Measurements from ENCODE around the gene COMMD4. TPM values are rescaled to one million over a fixed set of nuclear protein-coding genes. Genes with fewer than 3 reads are reported as not detected.
"Not testable (repeated sequence)": the region's sequence is repeated elsewhere in the genome, so short reads cannot be mapped to it uniquely, and the experiment has no call there.

The COMMD4 gene

GRCh38 chr15:75380773-75381172 is 44.9 kb downstream of the COMMD4 start:
- no peak overlapping the region for H2BK12ac ChIP-seq (ENCODE audit: low read length)
- H3K79me1 ChIP-seq (ENCODE audit: low read depth, low read length) = no peaks in the 10 kb centered on the region
- H4K8ac ChIP-seq (ENCODE audit: low read depth, low read length) = no peak overlapping the region
- no peak overlapping the region for H2BK120ac ChIP-seq (ENCODE audit: low read depth, low read length)
- no peak overlapping the region for H3K18ac ChIP-seq (ENCODE audit: low read length)
- H3K27ac ChIP-seq (replicated peaks; ENCODE audit: low read length) = no peak overlapping the region
- H3K27me3 ChIP-seq (ENCODE audit: control insufficient read depth in 3 of 3, insufficient read depth in 3 of 3, low read depth in 1 of 3, low read length in 3 of 3) = no peaks in the 10 kb centered on the region
- DNase-seq (ENCODE audit: low spot score) = no peak
- no peak overlapping the region for H3K9ac ChIP-seq (ENCODE audit: low read depth, low read length, poor library complexity)
- no peak overlapping the region for H3K14ac ChIP-seq (ENCODE audit: low read length)
- no peak overlapping the region for H2BK5ac ChIP-seq (ENCODE audit: low read length)
- no peak overlapping the region for H3K4me3 ChIP-seq (ENCODE audit: low read length in 2 of 2)
- no peak overlapping the region for H2AK5ac ChIP-seq (ENCODE audit: low read depth, low read length)
- no peaks in the 10 kb centered on the region for H3K4me1 ChIP-seq (ENCODE audit: control insufficient read depth in 2 of 2, insufficient read depth in 1 of 2, low read depth in 1 of 2, low read length in 2 of 2)
- H3K4me2 ChIP-seq (ENCODE audit: insufficient read depth, low read length, poor library complexity, severe bottlenecking) = no peak overlapping the region
- H3K4ac ChIP-seq (ENCODE audit: low read length) = no peak overlapping the region
- peaks cover 23 to 97% of the 10 kb centered on the region in 2 donors for H3K36me3 ChIP-seq (replicated peaks in 1 of 2; ENCODE audit: control insufficient read depth in 2 of 2, insufficient read depth in 2 of 2, low read length in 2 of 2)
- H4K91ac ChIP-seq (ENCODE audit: low read depth, low read length, poor library complexity) = no peak overlapping the region
- H2AFZ ChIP-seq (ENCODE audit: low read length) = no peak overlapping the region
- no CpG with 5 or more reads among the region's 4 CpGs for WGBS, 2 donors (ENCODE audit: extremely low coverage in 2 of 2, insufficient read length in 2 of 2, insufficient replicate concordance in 1 of 2)
- H3K9me3 ChIP-seq (replicated peaks in 1 of 2; ENCODE audit: control insufficient read depth in 2 of 2, insufficient read depth in 1 of 2, low read depth in 1 of 2, low read length in 2 of 2) = no peaks in the 10 kb centered on the region
- H3K23ac ChIP-seq (ENCODE audit: low read depth, low read length, poor library complexity) = no peak overlapping the region
- no peak overlapping the region for H2BK15ac ChIP-seq (ENCODE audit: low read length)

GRCh38 chr15:75383986-75384385 is 48.1 kb downstream of the COMMD4 start:
- H2AK5ac ChIP-seq (ENCODE audit: low read depth, low read length); H3K9me3 ChIP-seq (replicated peaks in 1 of 2; ENCODE audit: control insufficient read depth in 2 of 2, insufficient read depth in 1 of 2, low read depth in 1 of 2, low read length in 2 of 2); H2BK5ac ChIP-seq (ENCODE audit: low read length); H2AFZ ChIP-seq (ENCODE audit: low read length); H2BK15ac ChIP-seq (ENCODE audit: low read length); H3K27me3 ChIP-seq (ENCODE audit: control insufficient read depth in 3 of 3, insufficient read depth in 3 of 3, low read depth in 1 of 3, low read length in 3 of 3); H3K9ac ChIP-seq (ENCODE audit: low read depth, low read length, poor library complexity); H3K4ac ChIP-seq (ENCODE audit: low read length); H3K18ac ChIP-seq (ENCODE audit: low read length); H3K27ac ChIP-seq (replicated peaks; ENCODE audit: low read length); H3K4me1 ChIP-seq (ENCODE audit: control insufficient read depth in 2 of 2, insufficient read depth in 1 of 2, low read depth in 1 of 2, low read length in 2 of 2); H3K4me2 ChIP-seq (ENCODE audit: insufficient read depth, low read length, poor library complexity, severe bottlenecking); DNase-seq (ENCODE audit: low spot score); H4K91ac ChIP-seq (ENCODE audit: low read depth, low read length, poor library complexity); H2BK12ac ChIP-seq (ENCODE audit: low read length); H3K14ac ChIP-seq (ENCODE audit: low read length); H4K8ac ChIP-seq (ENCODE audit: low read depth, low read length); H3K4me3 ChIP-seq (ENCODE audit: low read length in 2 of 2); H3K23ac ChIP-seq (ENCODE audit: low read depth, low read length, poor library complexity); H2BK120ac ChIP-seq (ENCODE audit: low read depth, low read length); H3K79me1 ChIP-seq (ENCODE audit: low read depth, low read length): not testable (repeated sequence)
- peaks cover 41 to 99% of the 10 kb centered on the region in 2 donors for H3K36me3 ChIP-seq (replicated peaks in 1 of 2; ENCODE audit: control insufficient read depth in 2 of 2, insufficient read depth in 2 of 2, low read length in 2 of 2)
- WGBS, 2 donors (ENCODE audit: extremely low coverage in 2 of 2, insufficient read length in 2 of 2, insufficient replicate concordance in 1 of 2) = no CpG with 5 or more reads among the region's 5 CpGs

Small RNA genes within 50 kb of the gene (small RNA-seq; reads per million reads assigned to genes)
- gene RN7SL327P (ENCODE audit: insufficient read depth) = not detected
